ENCODE data around the gene KLHDC7B. TPM values are rescaled to one million over a fixed set of nuclear protein-coding genes. Genes with fewer than 3 reads are reported as not detected.

KLHDC7B gene
- total and polyA plus RNA-seq, 2 donors (not counting 3 experiments of a cell fraction or from before 2014, with no cell fraction given): not detected

- CTCF ChIA-PET: interaction anchor here (0.9 to 1.8 kb wide), 2 partner anchors 9 to 52 kb away, joined by 4 to 5 read pairs; no protein-coding TSS in a partner anchor
- Histone ChIP-seq H3K4me2 (ENCODE audit: insufficient read depth, low read length) (no peak overlapping the region), H3K27me3 (ENCODE audit: control insufficient read depth in 2 of 2, insufficient read depth in 2 of 2, low read length in 2 of 2) (peaks cover 0 to 5% of the 10 kb centered on the region in 2 experiments), H3K36me3 (ENCODE audit: control insufficient read depth in 2 of 2, extremely low read depth in 1 of 2, insufficient read depth in 2 of 2, low read length in 2 of 2) (no peaks in the 10 kb centered on the region), H4K20me1 (replicated peaks; ENCODE audit: control insufficient read depth, extremely low read depth, insufficient read depth, low read length) (no peaks in the 10 kb centered on the region), H3K9me3 (replicated peaks; ENCODE audit: control insufficient read depth, insufficient read depth, low read length) (no peaks in the 10 kb centered on the region), H3K9me1 (replicated peaks; ENCODE audit: control insufficient read depth, extremely low read depth, insufficient read depth, low read length) (no peaks in the 10 kb centered on the region), H3K4me1 (ENCODE audit: control insufficient read depth, extremely low read depth, insufficient read depth, low read length) (no peaks in the 10 kb centered on the region), H3K79me2 (ENCODE audit: control insufficient read depth, insufficient read depth, low read length) (no peaks in the 10 kb centered on the region), H3K27ac (ENCODE audit: insufficient read depth, low read depth, low read length) (no peak overlapping the region), H3K4me3 (replicated peaks in 1 of 3; ENCODE audit: insufficient read depth in 1 of 3, low read depth in 1 of 3, low read length in 3 of 3) (no peak overlapping the region), H2AFZ (ENCODE audit: low read depth, low read length) (no peak overlapping the region), H3K9ac (replicated peaks; ENCODE audit: extremely low read depth, insufficient read depth, low read length) (no peak overlapping the region)
- intact Hi-C loops (cut with micrococcal nuclease): no loop called here
- dilution Hi-C loops (cut with MboI; ENCODE audit: extremely low pct_ligation_motif_present, low sequenced_read_pairs): no loop called here
- FAIRE-seq (no peak), DNase-seq (ENCODE audit: low read depth, low spot score) (no peak)
- TF ChIP-seq FOS (IDR thresholded peaks at IDR 0.05; ENCODE audit: borderline replicate concordance, insufficient read depth, low read length) (no peak), CTCF (IDR thresholded peaks at IDR 0.05; ENCODE audit: extremely low read depth in 1 of 2, insufficient read depth in 1 of 2, low read depth in 1 of 2, low read length in 2 of 2) (no peak)
- POLR2A ChIA-PET: no interaction called here
- BruUV-seq (replicated peaks): no TSS peak
Measured at GRCh38 chr22:50569041-50569459, 23.4 kb downstream of the KLHDC7B start.

- H3K9me1 ChIP-seq (replicated peaks; ENCODE audit: control insufficient read depth, extremely low read depth, insufficient read depth, low read length): no peaks in the 10 kb centered on the region
- no peaks in the 10 kb centered on the region for H3K9me3 ChIP-seq (replicated peaks; ENCODE audit: control insufficient read depth, insufficient read depth, low read length)
- no peaks in the 10 kb centered on the region for H3K79me2 ChIP-seq (ENCODE audit: control insufficient read depth, insufficient read depth, low read length)
- DNase-seq (ENCODE audit: low read depth, low spot score) (no peak), FAIRE-seq (no peak)
- no peaks in the 10 kb centered on the region for H3K27me3 ChIP-seq (ENCODE audit: control insufficient read depth in 2 of 2, insufficient read depth in 2 of 2, low read length in 2 of 2)
- H3K4me1 ChIP-seq (ENCODE audit: control insufficient read depth, extremely low read depth, insufficient read depth, low read length): no peaks in the 10 kb centered on the region
- TF ChIP-seq CTCF (IDR thresholded peaks at IDR 0.05; ENCODE audit: extremely low read depth in 1 of 2, insufficient read depth in 1 of 2, low read depth in 1 of 2, low read length in 2 of 2): no peak
- TF ChIP-seq MAX (IDR thresholded peaks at IDR 0.05; ENCODE audit: insufficient read depth, insufficient read length): no peak
- TF ChIP-seq FOS (IDR thresholded peaks at IDR 0.05; ENCODE audit: borderline replicate concordance, insufficient read depth, low read length): no peak
- no peak for TF ChIP-seq POLR2AphosphoS5 (IDR thresholded peaks at IDR 0.05; ENCODE audit: insufficient read depth, low read depth, low read length)
- no peak for TF ChIP-seq JUN (IDR thresholded peaks at IDR 0.05; ENCODE audit: borderline replicate concordance, insufficient read depth, insufficient read length, low read depth)
- TF ChIP-seq MYC (IDR thresholded peaks at IDR 0.05; ENCODE audit: low read depth, low read length): no peak
- no peak for TF ChIP-seq POLR2A (IDR thresholded peaks at IDR 0.05; ENCODE audit: low read depth, low read length)
- no peak for TF ChIP-seq EZH2 (IDR thresholded peaks at IDR 0.05; ENCODE audit: borderline replicate concordance, low read depth, low read length, severe bottlenecking)
- TF ChIP-seq GATA2 (IDR thresholded peaks at IDR 0.05; ENCODE audit: insufficient read depth, insufficient read length, low read depth, low read length): no peak
- no peaks in the 10 kb centered on the region for H4K20me1 ChIP-seq (replicated peaks; ENCODE audit: control insufficient read depth, extremely low read depth, insufficient read depth, low read length)
- no peak overlapping the region for H2AFZ ChIP-seq (ENCODE audit: low read depth, low read length)
- no peak overlapping the region for H3K4me2 ChIP-seq (ENCODE audit: insufficient read depth, low read length)
- H3K9ac ChIP-seq (replicated peaks; ENCODE audit: extremely low read depth, insufficient read depth, low read length): no peak overlapping the region
- no TSS peak for BruUV-seq (replicated peaks)
- H3K4me3 ChIP-seq (replicated peaks in 1 of 3; ENCODE audit: insufficient read depth in 1 of 3, low read depth in 1 of 3, low read length in 3 of 3): no peak overlapping the region
- ChIA-PET POLR2A (no interaction called here), CTCF (interaction anchor here (1.8 kb wide), 1 partner anchor 9 kb away, joined by 5 read pairs; no protein-coding TSS in a partner anchor)
- intact Hi-C loops (cut with micrococcal nuclease) (no loop called here), dilution Hi-C loops (cut with MboI; ENCODE audit: extremely low pct_ligation_motif_present, low sequenced_read_pairs) (no loop called here)
- H3K36me3 ChIP-seq (ENCODE audit: control insufficient read depth in 2 of 2, extremely low read depth in 1 of 2, insufficient read depth in 2 of 2, low read length in 2 of 2): no peaks in the 10 kb centered on the region
- H3K27ac ChIP-seq (ENCODE audit: insufficient read depth, low read depth, low read length): no peak overlapping the region
Measured at GRCh38 chr22:50569896-50570535, 24.3 kb downstream of the KLHDC7B start.

All from endothelial cell of umbilical vein (primary cell).